Measurements from ENCODE around the gene TSG101.

Gene TSG101

DNA sequence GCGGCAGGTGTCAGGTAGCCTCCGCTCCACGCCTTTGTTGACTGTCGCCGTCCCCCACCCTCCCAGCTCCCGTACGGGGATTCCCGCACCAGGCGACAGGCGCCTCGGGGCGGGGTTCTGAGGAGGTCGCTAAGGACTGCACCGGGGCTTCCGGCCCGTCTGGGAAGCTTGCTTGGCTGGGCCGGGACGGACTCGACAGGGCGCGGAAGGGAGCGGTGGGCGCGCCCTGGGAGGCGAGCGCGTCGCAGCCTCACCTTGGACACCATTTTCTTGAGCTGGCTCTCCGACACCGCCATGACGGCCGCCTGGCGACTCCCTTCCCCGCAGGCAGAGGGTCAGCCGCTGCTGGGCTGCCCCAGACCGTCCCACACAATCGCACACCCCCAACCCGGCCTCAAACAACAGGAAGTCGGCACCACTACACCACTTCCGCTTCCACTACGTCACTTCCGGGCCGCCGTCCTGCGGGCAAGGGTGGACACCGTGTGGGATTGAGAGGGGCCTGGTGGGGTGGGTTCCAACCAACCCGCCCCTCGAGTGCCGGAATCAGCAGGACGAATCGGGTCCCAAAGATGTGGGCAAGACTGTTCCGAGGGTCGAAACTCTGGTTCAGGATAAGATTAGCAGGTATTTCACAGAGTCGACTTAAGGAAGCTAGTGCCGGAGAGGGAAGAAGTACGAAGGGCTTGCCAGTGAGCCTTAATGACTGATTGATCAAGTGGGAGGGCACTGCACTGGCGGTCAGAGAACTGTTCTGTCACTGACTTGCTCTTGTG lies at the start of gene TSG101:
TSS of gene TSG101 (minus strand) at position 422 of the 776 bp plus-strand sequence. CDS start at position 296, 126 bp downstream.
- peak; percentile 91 for DNase-seq (ENCODE audit: low spot score)

DNA sequence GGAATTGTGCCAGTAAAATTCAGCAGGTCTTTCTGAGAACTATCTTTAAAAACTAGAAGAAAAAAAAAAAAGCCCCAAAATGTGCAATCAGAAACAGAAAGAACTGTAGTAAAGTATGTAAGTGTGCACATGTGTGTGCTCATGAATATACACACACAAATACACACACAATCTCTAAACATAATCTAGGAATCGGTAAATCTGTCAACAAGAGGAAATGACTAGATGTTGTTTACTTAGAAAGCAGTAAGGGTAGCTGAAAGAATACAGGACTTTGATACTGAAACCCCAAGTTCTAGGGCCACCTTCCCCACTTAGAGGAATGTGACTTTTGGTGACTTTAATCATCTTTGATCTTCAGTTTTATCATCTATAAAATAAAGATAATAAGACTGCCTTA lies 48.6 kb upstream of the TSG101 start:
- no peak for DNase-seq (ENCODE audit: low spot score)

DNA sequence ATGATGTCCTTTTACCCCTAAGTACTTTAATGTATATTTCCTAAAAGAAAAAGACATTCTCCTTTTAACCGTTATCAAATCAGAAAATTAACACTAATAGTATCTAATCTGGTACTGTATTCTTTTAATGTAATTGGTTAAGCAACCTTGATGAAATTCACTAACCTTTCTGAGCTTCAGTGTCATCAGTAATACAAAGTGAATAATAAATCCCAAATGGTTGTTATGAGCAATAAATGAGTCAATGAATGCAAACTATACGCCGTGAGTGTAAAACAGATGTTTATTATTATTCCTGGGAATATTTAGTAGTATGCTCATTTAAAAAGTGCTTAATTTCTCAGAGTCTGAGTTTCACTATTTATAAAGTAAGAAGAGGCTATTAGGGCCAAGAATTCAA lies 40.3 kb upstream of the TSG101 start:
- DNase-seq (ENCODE audit: low spot score) = no peak

DNA sequence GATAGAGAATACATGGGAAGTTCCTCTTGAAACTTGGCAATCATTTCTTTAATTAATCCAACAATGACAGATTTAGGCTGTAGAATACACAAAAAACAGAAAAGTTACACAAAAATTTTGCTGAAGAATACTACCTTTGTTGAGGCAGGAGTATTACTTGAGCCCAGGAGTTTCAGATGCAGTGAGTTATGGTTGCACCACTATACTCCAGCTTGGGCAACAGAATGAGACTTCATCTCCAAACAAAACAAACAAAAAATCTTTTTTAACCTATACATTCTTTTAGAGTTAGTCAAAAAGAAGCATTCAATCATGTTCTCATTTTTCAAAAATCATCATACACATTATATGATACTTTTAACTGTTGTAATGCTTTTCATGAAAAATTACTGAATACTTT lies 39.7 kb upstream of the TSG101 start:
- no peak for DNase-seq (ENCODE audit: low spot score)

DNA sequence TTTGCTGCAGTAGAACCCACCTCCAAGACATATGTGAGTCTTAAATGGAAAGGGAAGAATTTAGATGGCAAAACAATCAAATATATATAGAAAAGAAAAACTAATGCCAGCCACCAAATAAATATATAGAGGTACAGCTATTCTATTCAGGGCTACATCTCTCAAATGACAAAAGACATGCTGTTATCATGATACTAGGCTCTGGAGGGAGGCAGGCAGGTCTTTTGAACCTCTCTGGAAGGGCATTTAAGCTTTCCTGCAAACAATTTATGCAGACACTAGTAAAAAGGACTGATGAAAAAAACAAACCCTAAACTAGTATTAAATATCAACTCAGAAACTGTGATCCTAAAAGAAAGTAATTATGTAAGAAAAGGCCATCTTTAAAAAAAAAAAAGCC lies 37.4 kb upstream of the TSG101 start:
- no peak for DNase-seq (ENCODE audit: low spot score)

- DNase-seq (ENCODE audit: low spot score) = no peak
Observed at GRCh38 chr11:18563090-18563730, 36.5 kb upstream of the TSG101 start.

GRCh38 chr11:18548001-18548400 lies 21.3 kb upstream of the TSG101 start:
- DNase-seq (ENCODE audit: low spot score) = no peak

- peak; percentile 57 for DNase-seq (ENCODE audit: low spot score)
Observed at GRCh38 chr11:18540207-18541009, 13.7 kb upstream of the TSG101 start.

DNA sequence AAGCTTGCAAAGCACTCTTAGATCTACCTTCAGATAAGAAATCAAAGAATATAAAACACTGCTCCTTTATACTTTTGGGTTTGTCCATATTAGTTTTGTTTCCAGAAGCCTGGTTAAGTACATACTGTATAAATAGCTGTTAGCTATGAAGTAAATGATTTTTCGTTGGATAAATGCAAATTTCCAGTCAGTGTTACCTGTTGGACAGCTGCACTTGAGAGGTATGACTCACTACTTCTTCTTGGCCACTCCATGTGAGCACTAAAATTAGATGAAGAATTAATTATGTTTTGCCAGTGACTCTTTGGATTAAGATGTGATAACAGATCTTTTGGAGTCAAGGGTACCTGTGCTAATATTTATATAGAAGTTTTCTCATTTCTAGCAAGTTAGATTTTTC lies 9.5 kb upstream of the TSG101 start:
- DNase-seq (ENCODE audit: low spot score) = no peak

DNA sequence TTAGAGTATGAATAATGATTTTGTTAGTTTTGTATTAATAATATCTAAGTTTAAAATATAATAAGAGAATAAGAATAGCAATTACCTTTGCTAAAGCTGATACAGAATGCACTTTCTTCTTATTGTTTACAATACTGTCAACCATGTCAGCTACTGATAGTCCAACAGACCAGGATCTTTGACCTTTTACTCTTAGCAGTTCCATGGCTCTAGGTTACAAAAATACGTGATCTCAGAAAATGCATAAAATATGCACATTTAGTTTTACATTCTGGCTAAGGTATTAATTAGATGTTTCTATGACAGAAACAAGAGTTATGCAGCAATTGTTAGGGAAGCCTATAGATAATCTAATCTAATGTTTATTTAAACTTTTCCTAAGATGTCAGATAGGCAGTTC lies 7.5 kb upstream of the TSG101 start:
- DNase-seq (ENCODE audit: low spot score) = no peak

DNA sequence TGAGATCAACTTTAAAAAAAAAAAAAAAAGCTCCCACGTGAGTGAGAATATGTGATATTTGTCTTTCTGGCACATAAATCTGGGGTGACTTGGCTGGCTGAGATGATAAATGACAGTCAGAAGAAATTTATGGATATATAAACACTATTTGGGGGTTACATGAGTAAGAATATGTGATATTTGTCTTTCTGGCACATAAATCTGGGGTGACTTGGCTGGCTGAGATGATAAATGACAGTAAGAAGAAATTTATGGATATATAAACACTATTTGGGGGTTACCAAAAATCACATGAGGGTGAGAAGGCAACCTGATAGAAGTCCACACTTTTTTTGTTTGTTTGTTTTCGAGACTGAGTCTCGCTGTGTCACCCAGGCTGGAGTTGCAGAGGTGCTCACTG lies 6.6 kb upstream of the TSG101 start:
- no peak for DNase-seq (ENCODE audit: low spot score)

DNA sequence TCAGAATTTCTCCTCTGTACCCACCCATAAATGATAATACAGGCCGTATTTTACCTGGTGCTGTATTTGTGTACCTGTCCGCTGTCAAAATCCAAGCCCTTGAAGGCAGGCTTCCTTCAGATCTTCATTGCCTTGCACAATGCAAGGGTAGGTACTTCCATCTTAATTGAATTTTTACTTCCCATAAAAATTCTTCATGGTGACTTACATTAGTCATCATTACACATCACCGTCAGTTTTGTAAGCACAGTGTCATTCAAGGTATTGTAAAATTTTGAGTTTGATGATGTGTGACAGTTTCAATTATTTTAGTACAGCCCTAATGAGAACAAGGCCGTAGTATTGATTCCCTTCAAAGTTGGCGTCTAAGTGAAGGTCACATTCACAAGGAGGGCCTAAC lies 770 bp upstream of the TSG101 start:
- DNase-seq (ENCODE audit: low spot score) = peak; percentile 1

DNA sequence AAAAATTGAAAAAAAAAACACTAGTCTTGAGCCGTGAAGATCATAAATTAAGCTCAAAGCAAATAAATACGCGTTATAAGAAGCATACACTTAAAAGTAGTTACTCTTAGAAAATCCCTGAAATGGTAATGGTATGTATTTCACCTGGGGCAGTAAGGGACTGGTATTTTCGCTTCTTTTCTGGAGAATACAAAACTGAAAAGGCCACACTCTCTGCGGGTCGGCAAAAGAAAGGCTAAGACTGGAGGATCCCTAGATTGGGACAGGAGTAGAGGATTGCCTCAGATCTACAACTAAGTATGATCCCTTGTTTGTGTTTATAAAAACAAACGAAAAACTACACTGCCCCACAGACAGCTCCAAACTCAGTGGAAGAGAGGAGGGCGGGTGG lies 617 bp downstream of the TSG101 start:
- DNase-seq (ENCODE audit: low spot score) = no peak

GRCh38 chr11:18524248-18524647 lies 2.5 kb downstream of the TSG101 start:
- no peak for DNase-seq (ENCODE audit: low spot score)

GRCh38 chr11:18523084-18523483 lies 3.7 kb downstream of the TSG101 start:
- DNase-seq (ENCODE audit: low spot score) = no peak

GRCh38 chr11:18522388-18522787 lies 4.4 kb downstream of the TSG101 start:
- no peak for DNase-seq (ENCODE audit: low spot score)

- no peak for DNase-seq (ENCODE audit: low spot score)
Observed at GRCh38 chr11:18521122-18521521, 5.6 kb downstream of the TSG101 start.

GRCh38 chr11:18502352-18502751 lies 24.4 kb downstream of the TSG101 start:
- DNase-seq (ENCODE audit: low spot score) = no peak

DNA sequence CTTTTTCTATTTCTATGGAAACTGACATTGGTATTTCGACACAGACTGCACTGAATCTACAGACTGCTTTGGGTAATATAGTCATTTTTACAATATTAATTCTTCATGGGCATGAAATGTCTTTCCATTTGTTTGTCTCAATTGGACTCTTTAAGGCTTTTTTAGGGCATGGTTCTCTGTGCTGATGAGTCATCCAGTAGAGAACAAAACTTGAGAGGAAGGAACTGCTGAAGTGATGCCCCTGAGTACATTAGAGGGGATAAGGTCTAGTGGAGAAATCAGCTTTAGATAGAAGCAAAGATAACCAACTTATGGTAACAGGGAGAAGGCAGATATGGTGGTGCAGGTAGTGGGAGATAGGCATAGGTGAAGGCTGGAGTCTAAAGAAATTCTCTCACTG lies 25.1 kb downstream of the TSG101 start:
- no peak for DNase-seq (ENCODE audit: low spot score)

DNA sequence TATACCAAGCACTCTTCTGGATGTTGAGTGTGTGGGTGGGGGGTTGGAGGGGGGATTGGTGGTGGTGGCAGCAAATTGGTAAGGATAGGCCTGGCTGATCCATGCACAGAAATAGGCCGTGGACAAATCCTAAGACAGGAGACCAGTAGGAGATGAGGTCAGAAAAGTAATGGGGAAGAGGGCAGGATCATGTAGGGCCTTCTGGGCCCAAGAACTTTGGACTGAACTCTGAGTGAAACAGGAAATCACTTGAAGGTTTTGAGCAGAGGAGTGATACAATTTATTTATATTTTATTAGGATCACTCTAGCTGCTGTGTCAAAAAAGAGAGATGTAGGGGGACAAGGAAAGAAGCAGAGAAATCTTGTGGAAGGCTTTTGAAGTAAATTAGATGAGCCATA lies 28.7 kb downstream of the TSG101 start:
- DNase-seq (ENCODE audit: low spot score) = no peak

DNA sequence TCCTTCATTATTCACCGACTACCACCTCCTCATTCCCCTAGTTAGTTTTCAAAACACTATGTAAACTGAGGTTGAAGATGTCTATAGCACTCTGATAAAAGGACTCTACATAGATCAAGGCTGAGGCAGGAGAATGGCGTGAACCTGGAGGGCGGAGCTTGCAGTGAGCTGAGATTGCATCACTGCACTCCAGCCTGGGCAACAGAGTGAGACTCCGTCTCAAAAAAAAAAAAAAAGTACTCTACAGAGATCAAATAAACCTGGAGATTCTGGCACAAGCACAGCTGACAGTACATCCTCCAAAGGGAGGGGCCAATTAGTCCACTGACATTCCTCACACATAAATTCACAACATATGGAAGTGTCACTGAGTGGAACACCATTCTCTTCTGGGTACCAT lies 31.0 kb downstream of the TSG101 start:
- no peak for DNase-seq (ENCODE audit: low spot score)

DNA sequence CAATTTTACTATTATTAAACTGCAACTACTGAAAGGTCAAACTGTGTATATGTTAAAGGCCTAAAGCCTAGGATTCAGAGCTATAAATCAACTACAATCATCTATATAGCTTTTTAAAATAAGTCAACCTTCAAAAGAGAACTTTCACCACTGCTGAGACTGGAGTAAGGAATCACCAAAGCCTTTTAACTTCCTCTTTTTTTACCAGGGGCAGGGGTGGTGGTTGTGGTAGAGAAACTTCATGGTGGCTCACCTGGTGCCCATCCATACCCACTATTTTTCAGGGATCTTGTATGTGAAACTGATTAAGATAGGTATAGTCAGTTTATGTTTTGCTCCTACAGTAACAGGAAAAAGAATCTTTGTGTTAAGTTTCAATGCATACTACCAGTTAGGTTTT lies 31.5 kb downstream of the TSG101 start:
- no peak for DNase-seq (ENCODE audit: low spot score)

- DNase-seq (ENCODE audit: low spot score) = no peak
Observed at GRCh38 chr11:18493310-18493709, 33.4 kb downstream of the TSG101 start.
